Endothelial cell of umbilical vein (primary cell): ENCODE results near the gene SCAPER. TPM values are rescaled to one million over a fixed set of nuclear protein-coding genes. Genes with fewer than 3 reads are reported as not detected.

ENCODE experiments used
- BruUV-seq: library from RNA; stranded (reverse); fragments of 400-500 nt; replicated peaks from 2 replicates; lab custom pipeline; 2021; lab: Mats Ljungman, UMichigan
- CTCF ChIA-PET: fragments of 300-600, 350-600 bp; sonication (Branson Sonifier 250); formaldehyde crosslinking; loops from one replicate; lab custom pipeline; 2021; ENCODE audit warnings: antibody characterized with exemption, inconsistent platforms; lab: Charles Lee
- POLR2A ChIA-PET: fragments of 300-600, 350-600 bp; sonication (Branson Sonifier 250); formaldehyde crosslinking; loops from one replicate; lab custom pipeline; 2021; ENCODE audit warnings: antibody characterized with exemption, inconsistent platforms; lab: Charles Lee
- DNase-seq: peaks from one replicate; pipeline ENCODE4 v3.0.0-alpha.2; 2011; ENCODE audit warnings: low read depth, low spot score
- FAIRE-seq: peaks from 2 replicates; lab custom pipeline; 2011; peaks lifted over from hg19 to GRCh38; lab: Jason Lieb, UNC
- H2AFZ ChIP-seq: 2 replicates; pipeline ENCODE4 v1.6.0; 2012; ENCODE audit warnings: low read depth, low read length, control low read depth, inconsistent platforms
- H3K27ac ChIP-seq: 2 replicates; pipeline ENCODE4 v1.5.1; 2011; ENCODE audit warnings: low read depth, mild to moderate bottlenecking, control low read depth, low read length, moderate library complexity; ENCODE audit not compliant: insufficient read depth
- H3K27me3 ChIP-seq, 2 experiments: 2 replicates each; pipeline versions ENCODE4 v1.6.0 to v1.6.1; 2011; ENCODE audit warnings: low read length in 2 of 2, mixed read lengths in 1 of 2; ENCODE audit not compliant: control insufficient read depth in 2 of 2, insufficient read depth in 2 of 2
- H3K36me3 ChIP-seq, 2 experiments: 2 replicates in 1 of 2; 3 replicates in 1 of 2; pipeline ENCODE4 v1.5.1; 2011; ENCODE audit warnings: low read length in 2 of 2, mild to moderate bottlenecking in 1 of 2, moderate library complexity in 1 of 2; ENCODE audit not compliant: control insufficient read depth in 2 of 2, insufficient read depth in 2 of 2; ENCODE audit errors: extremely low read depth in 1 of 2
- H3K4me1 ChIP-seq: 3 replicates; pipeline ENCODE4 v1.5.1; 2011; ENCODE audit warnings: mild to moderate bottlenecking, low read length; ENCODE audit not compliant: control insufficient read depth, insufficient read depth; ENCODE audit errors: extremely low read depth
- H3K4me2 ChIP-seq: 2 replicates; pipeline ENCODE4 v1.6.1; 2011; ENCODE audit warnings: low read length, control low read depth, mixed read lengths; ENCODE audit not compliant: insufficient read depth
- H3K4me3 ChIP-seq, 3 experiments: fragments of 200-600 bp in 1 of 3; sonication (generic), shearing (Covaris generic) in 1 of 3; replicated peaks in 1 of 3; 2 replicates each; pipeline ENCODE4 v1.5.1; 2011 to 2016; ENCODE audit warnings: control low read depth in 3 of 3, low read length in 3 of 3, mild to moderate bottlenecking in 2 of 3, inconsistent platforms in 1 of 3, low read depth in 1 of 3, moderate library complexity in 1 of 3; ENCODE audit not compliant: insufficient read depth in 1 of 3
- H3K79me2 ChIP-seq: 2 replicates; pipeline ENCODE4 v1.6.0; 2012; ENCODE audit warnings: low read length, inconsistent platforms; ENCODE audit not compliant: control insufficient read depth, insufficient read depth
- H3K9ac ChIP-seq: replicated peaks from 2 replicates; pipeline ENCODE3; 2011; ENCODE audit warnings: low read length, control low read depth; ENCODE audit not compliant: insufficient read depth; ENCODE audit errors: extremely low read depth
- H3K9me1 ChIP-seq: replicated peaks from 3 replicates; pipeline ENCODE4 v1.6.0; 2011; ENCODE audit warnings: mild to moderate bottlenecking, low read length; ENCODE audit not compliant: control insufficient read depth, insufficient read depth; ENCODE audit errors: extremely low read depth
- H3K9me3 ChIP-seq: replicated peaks from 2 replicates; pipeline ENCODE4 v1.5.1; 2012; ENCODE audit warnings: low read length, inconsistent platforms; ENCODE audit not compliant: control insufficient read depth, insufficient read depth
- H4K20me1 ChIP-seq: replicated peaks from 2 replicates; pipeline ENCODE3; 2011; ENCODE audit warnings: mild to moderate bottlenecking, low read length; ENCODE audit not compliant: control insufficient read depth, insufficient read depth; ENCODE audit errors: extremely low read depth
- CTCF ChIP-seq, 2 donors: IDR thresholded peaks; 1 replicate in 1 of 2; 2 replicates in 1 of 2; pipeline ENCODE4 v1.5.1; 2011; ENCODE audit warnings: low read length in 2 of 2, mild to moderate bottlenecking in 2 of 2, moderate library complexity in 2 of 2, control low read depth in 1 of 2, inconsistent platforms in 1 of 2, low read depth in 1 of 2; ENCODE audit not compliant: insufficient read depth in 1 of 2; ENCODE audit errors: extremely low read depth in 1 of 2
- EZH2 ChIP-seq: IDR thresholded peaks from 2 replicates; pipeline ENCODE4 v1.6.1; 2012; ENCODE audit warnings: borderline replicate concordance, low read depth, mild to moderate bottlenecking, moderate library complexity, low read length, inconsistent platforms; ENCODE audit not compliant: severe bottlenecking
- FOS ChIP-seq: IDR thresholded peaks from 2 replicates; pipeline ENCODE4 v1.6.1; 2011; ENCODE audit warnings: mild to moderate bottlenecking, low read length, moderate library complexity, borderline replicate concordance; ENCODE audit not compliant: insufficient read depth
- GATA2 ChIP-seq: IDR thresholded peaks from 2 replicates; pipeline ENCODE4 v1.7.0; 2011; ENCODE audit warnings: low read depth, mild to moderate bottlenecking, moderate library complexity, mixed read lengths, low read length; ENCODE audit not compliant: insufficient read length, insufficient read depth
- JUN ChIP-seq: IDR thresholded peaks from 2 replicates; pipeline ENCODE4 v1.6.1; 2011; ENCODE audit warnings: borderline replicate concordance, low read depth; ENCODE audit not compliant: insufficient read length, insufficient read depth
- MYC ChIP-seq: IDR thresholded peaks from one replicate; pipeline ENCODE4 v1.6.1; 2011; ENCODE audit warnings: mild to moderate bottlenecking, low read depth, low read length
- POLR2A ChIP-seq: IDR thresholded peaks from 2 replicates; pipeline ENCODE4 v1.6.1; 2012; ENCODE audit warnings: low read depth, mild to moderate bottlenecking, control low read depth, low read length
- POLR2AphosphoS5 ChIP-seq: IDR thresholded peaks from 2 replicates; pipeline ENCODE4 v1.6.1; 2012; ENCODE audit warnings: low read depth, mild to moderate bottlenecking, control low read depth, low read length, moderate library complexity; ENCODE audit not compliant: insufficient read depth
- dilution Hi-C: fragments of 300-500 bp; cut with MboI; formaldehyde crosslinking; loops from one replicate; pipeline ENCODE4 v1.15.0; 2019; ENCODE audit warnings: low sequenced_read_pairs; ENCODE audit not compliant: extremely low pct_ligation_motif_present
- intact Hi-C: fragments of 100-400 bp; cut with micrococcal nuclease; formaldehyde crosslinking; loops from one replicate; pipeline ENCODE4 v1.10.0; 2022
- polyA plus RNA-seq, 4 experiments: library from polyadenylated mRNA; depleted of rRNA in 3 of 4; stranded (reverse) in 3 of 4; unstranded in 1 of 4; fragments of >200 nt; gene quantifications; 2 replicates each; pipeline versions ENCODE4 v1.2.1 to v1.2.3, GENCODE V29; 2011 to 2012; ENCODE audit warnings: missing spikeins in 1 of 4
- total RNA-seq: library from RNA; stranded (reverse); gene quantifications from 2 replicates; pipeline ENCODE4 v1.2.3, GENCODE V29; 2021
- TF ChIP-seq, protein P1 (sequence below): IDR thresholded peaks from 2 replicates; pipeline ENCODE4 v1.6.1; 2011; ENCODE audit not compliant: insufficient read depth, insufficient read length

The SCAPER gene
- total and polyA plus RNA-seq, 2 donors (not counting 3 experiments of a cell fraction or from before 2014, with no cell fraction given) = 2.7 to 12.7 TPM

DNA sequence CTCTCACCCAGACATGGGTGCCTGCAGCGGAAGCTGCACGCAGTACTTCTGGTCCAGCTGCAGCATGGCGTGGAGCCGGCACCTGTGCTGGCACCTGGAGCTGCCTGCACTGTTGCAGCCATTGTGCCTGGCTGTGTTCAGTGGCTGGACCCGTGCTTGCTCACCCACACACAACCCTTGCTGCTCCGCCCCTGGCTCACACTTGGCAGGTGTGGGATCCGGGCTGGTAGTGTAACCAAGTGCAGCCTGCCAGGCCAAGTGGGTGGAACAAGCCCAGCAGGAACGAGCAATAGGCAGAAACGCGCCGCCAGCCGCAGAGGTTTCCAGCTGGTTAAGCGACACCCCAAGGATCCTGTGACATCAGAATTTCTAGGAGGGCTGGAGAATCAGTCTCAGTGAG is 11.2 kb upstream of the SCAPER start:
- H3K9me1 ChIP-seq = no peaks in the 10 kb centered on the region
- no peak for DNase-seq
- H2AFZ ChIP-seq = no peak overlapping the region
- TF ChIP-seq MYC = no peak
- TF ChIP-seq JUN = no peak
- TF ChIP-seq POLR2A = no peak
- TF ChIP-seq GATA2 = no peak
- TF ChIP-seq CTCF (IDR thresholded peaks at IDR 0.05; ENCODE audit: extremely low read depth in 1 of 2, insufficient read depth in 1 of 2, low read depth in 1 of 2, low read length in 2 of 2) = no peak
- no peak for TF ChIP-seq EZH2
- TF ChIP-seq, protein P1, sequence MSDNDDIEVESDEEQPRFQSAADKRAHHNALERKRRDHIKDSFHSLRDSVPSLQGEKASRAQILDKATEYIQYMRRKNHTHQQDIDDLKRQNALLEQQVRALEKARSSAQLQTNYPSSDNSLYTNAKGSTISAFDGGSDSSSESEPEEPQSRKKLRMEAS = no peak
- no peak for TF ChIP-seq FOS
- no peak for TF ChIP-seq POLR2AphosphoS5
- no peak overlapping the region for H3K4me3 ChIP-seq
- H4K20me1 ChIP-seq = no peaks in the 10 kb centered on the region
- no peak for FAIRE-seq
- no peaks in the 10 kb centered on the region for H3K79me2 ChIP-seq
- no peaks in the 10 kb centered on the region for H3K4me1 ChIP-seq
- dilution Hi-C loops (no loop called here), intact Hi-C loops (no loop called here)
- CTCF ChIA-PET = interaction anchor here (1.2 kb wide), 1 partner anchor 47 kb away, joined by 3 read pairs; no protein-coding TSS in a partner anchor
- H3K9ac ChIP-seq = no peak overlapping the region
- no peak overlapping the region for H3K27ac ChIP-seq
- H3K9me3 ChIP-seq = no peaks in the 10 kb centered on the region
- no peaks in the 10 kb centered on the region for H3K36me3 ChIP-seq
- peaks cover 17 to 23% of the 10 kb centered on the region in 2 experiments for H3K27me3 ChIP-seq
- BruUV-seq = no TSS peak
- no peak overlapping the region for H3K4me2 ChIP-seq
- POLR2A ChIA-PET = no interaction called here
